Bronchial epithelial cell (primary cell): ENCODE results near the gene RPS28. TPM values are rescaled to one million over a fixed set of nuclear protein-coding genes. Genes with fewer than 3 reads are reported as not detected.

Experiments used
- DNase-seq: peaks from one replicate; pipeline ENCODE4 v3.0.0-alpha.2; 2010; ENCODE audit warnings: low read depth
- FAIRE-seq: peaks from 2 replicates; lab custom pipeline; 2011; peaks lifted over from hg19 to GRCh38; lab: Jason Lieb, UNC
- H3K27me3 ChIP-seq: 2 replicates; pipeline ENCODE4 v1.5.1; 2011; ENCODE audit warnings: low read length; ENCODE audit not compliant: control insufficient read depth, insufficient read depth
- H3K36me3 ChIP-seq: 2 replicates; pipeline ENCODE4 v1.5.1; 2011; ENCODE audit warnings: low read length; ENCODE audit not compliant: control insufficient read depth, insufficient read depth
- H3K4me3 ChIP-seq: 2 replicates; pipeline ENCODE4 v1.5.1; 2011; ENCODE audit warnings: mild to moderate bottlenecking, low read depth, low read length, control low read depth
- CTCF ChIP-seq: IDR thresholded peaks from 2 replicates; pipeline ENCODE4 v1.5.1; 2011; ENCODE audit warnings: mild to moderate bottlenecking, moderate library complexity, low read length, control low read depth, inconsistent platforms; ENCODE audit not compliant: insufficient read depth, severe bottlenecking
- total RNA-seq: library from RNA; depleted of rRNA; stranded (reverse); fragments of >200 nt; gene quantifications from 2 replicates; pipeline ENCODE4 v1.2.1, GENCODE V29; 2014

The RPS28 gene
- total RNA-seq, 1 donor from 2014 or later: 279 TPM

GRCh38 chr19:8305798-8306197 lies 15.5 kb upstream of the RPS28 start:
- no peak for TF ChIP-seq CTCF
- no peaks in the 10 kb centered on the region for H3K27me3 ChIP-seq
- no peak for DNase-seq
- FAIRE-seq: no peak
- H3K36me3 ChIP-seq: peaks cover 3% of the 10 kb centered on the region
- H3K4me3 ChIP-seq: no peak overlapping the region

GRCh38 chr19:8306235-8307054 lies 14.9 kb upstream of the RPS28 start:
- TF ChIP-seq CTCF: no peak
- FAIRE-seq (no peak), DNase-seq (no peak)
- Histone ChIP-seq H3K36me3 (peaks cover 6% of the 10 kb centered on the region), H3K27me3 (no peaks in the 10 kb centered on the region), H3K4me3 (no peak overlapping the region)

GRCh38 chr19:8307400-8307964 lies 13.8 kb upstream of the RPS28 start:
- peak overlapping the region; percentile 44 for H3K4me3 ChIP-seq
- H3K36me3 ChIP-seq: peaks cover 10% of the 10 kb centered on the region
- FAIRE-seq (no peak), DNase-seq (no peak)
- no peaks in the 10 kb centered on the region for H3K27me3 ChIP-seq
- no peak for TF ChIP-seq CTCF

GRCh38 chr19:8307965-8308866 lies 13.1 kb upstream of the RPS28 start, which contains the start of gene CD320:
Gene CD320 (minus strand): TSS chr19:8308358. CDS start chr19:8308290, 68 bp downstream.
- Histone ChIP-seq H3K27me3 (no peaks in the 10 kb centered on the region), H3K4me3 (peak within 1 kb of the TSS; percentile 44), H3K36me3 (peaks cover 10% of the 10 kb centered on the region)
- DNase-seq (peak; percentile 88), FAIRE-seq (no peak)
- TF ChIP-seq CTCF: no peak

- no peak for TF ChIP-seq CTCF
- Histone ChIP-seq H3K27me3 (no peaks in the 10 kb centered on the region), H3K4me3 (no peak overlapping the region), H3K36me3 (peaks cover 8% of the 10 kb centered on the region)
- no peak for DNase-seq
- FAIRE-seq: no peak
Observed at GRCh38 chr19:8308891-8309291, 12.4 kb upstream of the RPS28 start.
